ENCODE measurements around the gene CDH11.

Gene CDH11, protein sequence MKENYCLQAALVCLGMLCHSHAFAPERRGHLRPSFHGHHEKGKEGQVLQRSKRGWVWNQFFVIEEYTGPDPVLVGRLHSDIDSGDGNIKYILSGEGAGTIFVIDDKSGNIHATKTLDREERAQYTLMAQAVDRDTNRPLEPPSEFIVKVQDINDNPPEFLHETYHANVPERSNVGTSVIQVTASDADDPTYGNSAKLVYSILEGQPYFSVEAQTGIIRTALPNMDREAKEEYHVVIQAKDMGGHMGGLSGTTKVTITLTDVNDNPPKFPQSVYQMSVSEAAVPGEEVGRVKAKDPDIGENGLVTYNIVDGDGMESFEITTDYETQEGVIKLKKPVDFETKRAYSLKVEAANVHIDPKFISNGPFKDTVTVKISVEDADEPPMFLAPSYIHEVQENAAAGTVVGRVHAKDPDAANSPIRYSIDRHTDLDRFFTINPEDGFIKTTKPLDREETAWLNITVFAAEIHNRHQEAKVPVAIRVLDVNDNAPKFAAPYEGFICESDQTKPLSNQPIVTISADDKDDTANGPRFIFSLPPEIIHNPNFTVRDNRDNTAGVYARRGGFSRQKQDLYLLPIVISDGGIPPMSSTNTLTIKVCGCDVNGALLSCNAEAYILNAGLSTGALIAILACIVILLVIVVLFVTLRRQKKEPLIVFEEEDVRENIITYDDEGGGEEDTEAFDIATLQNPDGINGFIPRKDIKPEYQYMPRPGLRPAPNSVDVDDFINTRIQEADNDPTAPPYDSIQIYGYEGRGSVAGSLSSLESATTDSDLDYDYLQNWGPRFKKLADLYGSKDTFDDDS

DNA sequence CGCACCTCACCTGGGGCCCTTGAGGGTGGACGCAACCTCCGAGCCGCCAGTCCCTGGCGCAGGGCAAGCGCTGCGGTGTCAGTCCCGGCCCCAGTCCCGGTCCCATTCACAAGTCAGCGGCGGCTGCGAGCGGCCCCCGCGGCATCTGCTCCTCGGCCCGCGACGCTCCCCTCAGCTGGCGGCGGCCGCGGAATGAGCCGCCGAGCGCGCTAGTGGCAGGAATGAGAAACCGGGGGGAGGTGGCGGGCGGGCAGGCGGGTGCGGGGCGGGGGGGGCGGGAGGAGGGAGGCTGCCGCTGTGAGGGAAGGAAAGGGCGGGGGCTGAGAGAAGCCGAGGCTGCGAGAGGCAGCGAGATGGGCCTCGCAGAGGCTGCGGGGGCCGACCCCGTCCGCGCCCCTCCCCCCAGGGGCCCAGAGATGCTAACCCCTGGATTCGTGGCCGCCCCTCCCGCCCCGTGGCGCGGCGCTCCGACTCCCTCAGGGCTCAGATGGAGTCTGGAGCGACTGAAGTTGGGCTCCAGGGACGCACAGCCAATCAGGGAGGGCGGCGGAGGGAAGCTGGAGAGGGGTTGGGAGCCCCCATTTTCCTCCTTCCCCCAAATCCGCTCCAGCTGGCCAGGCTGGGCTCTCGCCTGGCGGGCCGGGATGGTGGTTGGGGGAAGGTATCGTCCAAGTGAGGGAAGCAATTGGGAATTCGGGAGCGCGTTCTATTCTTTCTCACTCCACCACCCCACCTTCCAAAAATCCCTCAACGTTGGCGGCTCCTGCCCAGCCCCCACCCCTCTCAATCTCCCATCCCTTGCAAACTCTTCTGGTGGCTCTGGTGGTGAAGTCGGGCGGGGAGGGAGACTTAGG is at the start of gene CDH11:
CDH11 (minus strand) TSS at position 194 of the 854 bp plus-strand sequence. CDS start 117,194 bp downstream, outside the sequence.
- no peak for FAIRE-seq

DNA sequence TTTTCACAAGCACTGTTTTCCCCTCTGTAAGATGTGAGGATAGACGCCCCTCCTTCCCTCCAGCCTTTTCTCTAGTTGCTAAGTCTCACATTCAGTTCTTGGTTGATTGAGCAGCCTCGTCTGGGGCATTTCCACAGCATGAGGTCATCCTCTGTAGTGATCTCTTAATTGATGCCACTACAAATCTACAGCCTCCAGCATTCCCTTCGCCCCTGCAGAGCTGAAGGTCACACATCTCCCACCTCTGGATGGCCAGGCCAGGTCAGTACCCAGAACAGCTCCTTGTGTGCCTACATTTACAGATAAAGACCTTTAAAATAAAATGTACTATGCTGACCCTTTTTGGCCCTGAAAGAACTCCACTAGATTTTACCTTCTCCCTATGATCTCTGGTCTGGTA is 32.5 kb upstream of the CDH11 start:
- no peak for FAIRE-seq

DNA sequence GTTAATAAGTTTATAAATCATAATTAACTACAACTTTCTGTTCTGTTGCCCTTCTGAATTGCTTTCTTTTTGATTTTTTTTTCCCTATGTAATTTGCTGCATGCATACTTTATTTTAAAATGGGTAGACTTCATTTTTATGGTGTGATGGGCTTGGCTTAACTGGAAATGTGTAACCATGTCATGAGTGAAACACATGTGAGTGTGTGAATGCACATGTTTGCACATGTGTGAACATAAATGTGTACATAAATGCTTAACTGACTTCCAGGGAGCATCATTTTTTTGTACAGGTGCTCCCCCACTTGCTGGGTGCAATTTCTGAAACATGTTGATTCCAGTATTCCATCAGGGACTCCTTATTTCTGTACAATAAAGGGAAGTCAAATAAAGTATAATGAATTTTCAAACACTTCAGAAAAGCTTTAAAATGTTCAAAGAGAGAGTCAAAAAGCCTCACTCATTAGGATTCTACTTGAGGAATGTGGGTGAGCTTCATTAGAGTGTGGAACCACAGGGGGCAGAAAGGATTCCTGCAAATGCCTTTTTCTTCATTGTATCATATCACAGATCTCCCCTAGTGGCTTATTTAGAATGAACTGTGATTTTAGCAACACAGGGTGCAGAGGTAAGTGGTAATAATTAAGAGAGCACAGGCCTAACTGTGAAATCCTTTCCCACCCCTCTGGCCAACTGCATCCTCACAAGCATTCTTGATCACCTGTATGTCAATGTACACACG is 31.7 kb upstream of the CDH11 start:
- no peak for FAIRE-seq

- FAIRE-seq: no peak
Observed at GRCh38 chr16:65148804-65149203, 26.9 kb upstream of the CDH11 start.

- no peak for FAIRE-seq
Observed at GRCh38 chr16:65142276-65142675, 20.4 kb upstream of the CDH11 start.

GRCh38 chr16:65136681-65137080 is 14.8 kb upstream of the CDH11 start:
- FAIRE-seq: no peak

- FAIRE-seq: no peak
Observed at GRCh38 chr16:65126845-65127624, 5.2 kb upstream of the CDH11 start.

- no peak for FAIRE-seq
Observed at GRCh38 chr16:65125871-65126270, 4.0 kb upstream of the CDH11 start.

DNA sequence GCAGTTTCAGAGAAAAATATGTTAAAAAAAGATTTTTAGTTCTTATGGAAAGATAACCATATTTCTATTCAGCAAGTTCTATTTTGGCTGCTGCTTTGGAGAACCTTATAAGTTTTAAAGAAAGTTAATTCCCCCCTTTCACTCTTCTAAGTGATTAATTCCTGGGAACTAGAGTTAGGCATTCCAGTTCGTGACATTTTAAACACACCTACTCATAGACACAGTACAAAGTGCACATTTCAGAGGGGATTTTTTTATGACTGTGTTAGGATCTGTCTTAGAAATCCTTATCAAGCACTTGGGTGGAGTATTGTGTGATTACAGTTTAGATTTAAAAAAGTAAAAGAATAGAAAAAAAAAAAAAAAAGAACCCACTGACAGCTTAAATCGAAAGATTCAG is 3.5 kb upstream of the CDH11 start:
- FAIRE-seq: no peak

- FAIRE-seq: no peak
Observed at GRCh38 chr16:65124596-65124995, 2.7 kb upstream of the CDH11 start.

- no peak for FAIRE-seq
Observed at GRCh38 chr16:65124212-65124548, 2.3 kb upstream of the CDH11 start.

DNA sequence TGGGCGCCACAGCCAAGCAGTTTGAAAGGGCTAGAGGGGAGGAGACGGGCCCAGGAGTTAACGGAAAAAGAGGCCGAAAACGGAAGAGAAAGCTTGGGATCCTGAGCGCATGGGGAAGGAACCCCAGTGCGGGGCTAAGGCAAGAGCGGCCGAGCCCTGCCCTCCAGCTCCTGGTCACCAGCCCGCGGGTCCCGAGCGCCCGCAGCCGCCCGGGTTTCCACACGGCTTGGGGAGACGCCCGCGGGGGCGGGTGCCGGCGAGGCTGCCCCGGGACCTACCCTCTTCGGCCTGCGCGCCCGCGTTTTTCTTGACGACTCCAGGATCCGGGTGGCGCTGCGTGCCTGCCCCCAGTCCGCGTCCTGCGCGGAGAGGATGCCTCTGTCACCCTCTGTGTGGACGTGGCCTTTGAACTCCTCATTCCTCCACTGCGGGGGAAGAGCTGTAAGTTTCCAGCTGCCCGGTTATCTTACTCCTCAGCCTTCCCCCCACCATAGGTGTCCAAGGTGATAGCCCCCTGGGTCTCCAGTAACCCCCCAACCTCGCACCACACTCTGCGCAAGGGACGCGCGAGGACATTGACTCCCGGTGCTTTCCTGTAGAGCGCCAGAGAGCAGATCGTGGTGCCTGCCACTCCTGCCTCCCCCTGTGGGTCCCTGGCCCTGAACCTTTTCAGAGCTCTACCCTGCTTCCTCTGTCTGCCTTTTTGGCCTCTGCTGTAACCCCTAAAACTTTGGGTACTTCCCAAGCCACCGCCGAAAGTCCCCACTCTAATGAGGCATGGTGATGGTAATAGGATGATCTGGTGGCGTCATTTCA is 1.7 kb upstream of the CDH11 start:
- FAIRE-seq: no peak

DNA sequence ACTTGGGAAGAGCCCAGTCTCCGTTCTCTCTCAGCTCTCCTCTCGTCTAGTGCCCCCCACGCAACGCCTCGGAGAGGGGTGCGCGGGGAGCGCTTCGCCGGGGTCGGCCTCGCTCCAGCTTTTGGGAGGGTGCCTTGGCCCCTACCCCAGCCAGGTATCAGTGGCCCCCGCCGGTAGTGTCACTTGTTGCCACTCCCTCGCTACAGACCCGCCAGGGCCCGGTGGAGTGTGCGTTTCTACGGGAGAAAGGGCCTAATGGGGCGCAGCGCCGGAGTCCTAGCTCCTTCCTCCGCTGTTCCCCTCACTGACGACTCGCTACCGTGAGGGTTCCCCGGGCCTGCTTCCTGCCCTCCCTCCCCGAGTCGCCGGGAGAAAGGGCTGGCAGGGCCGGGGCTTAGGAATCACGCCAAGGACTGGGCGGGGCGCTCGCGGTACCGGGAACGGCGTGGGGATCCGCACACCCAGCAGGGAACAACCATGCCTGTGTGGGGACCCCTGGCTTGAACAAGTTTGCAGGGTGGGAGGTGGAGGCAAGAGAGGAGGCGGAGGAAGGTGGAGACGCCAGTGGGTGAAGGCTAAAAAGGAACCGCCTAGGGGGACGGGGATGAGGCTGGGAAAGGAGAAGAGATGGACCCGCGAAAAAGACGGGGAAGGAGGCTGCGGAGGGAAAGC is 997 bp upstream of the CDH11 start:
- no peak for FAIRE-seq

DNA sequence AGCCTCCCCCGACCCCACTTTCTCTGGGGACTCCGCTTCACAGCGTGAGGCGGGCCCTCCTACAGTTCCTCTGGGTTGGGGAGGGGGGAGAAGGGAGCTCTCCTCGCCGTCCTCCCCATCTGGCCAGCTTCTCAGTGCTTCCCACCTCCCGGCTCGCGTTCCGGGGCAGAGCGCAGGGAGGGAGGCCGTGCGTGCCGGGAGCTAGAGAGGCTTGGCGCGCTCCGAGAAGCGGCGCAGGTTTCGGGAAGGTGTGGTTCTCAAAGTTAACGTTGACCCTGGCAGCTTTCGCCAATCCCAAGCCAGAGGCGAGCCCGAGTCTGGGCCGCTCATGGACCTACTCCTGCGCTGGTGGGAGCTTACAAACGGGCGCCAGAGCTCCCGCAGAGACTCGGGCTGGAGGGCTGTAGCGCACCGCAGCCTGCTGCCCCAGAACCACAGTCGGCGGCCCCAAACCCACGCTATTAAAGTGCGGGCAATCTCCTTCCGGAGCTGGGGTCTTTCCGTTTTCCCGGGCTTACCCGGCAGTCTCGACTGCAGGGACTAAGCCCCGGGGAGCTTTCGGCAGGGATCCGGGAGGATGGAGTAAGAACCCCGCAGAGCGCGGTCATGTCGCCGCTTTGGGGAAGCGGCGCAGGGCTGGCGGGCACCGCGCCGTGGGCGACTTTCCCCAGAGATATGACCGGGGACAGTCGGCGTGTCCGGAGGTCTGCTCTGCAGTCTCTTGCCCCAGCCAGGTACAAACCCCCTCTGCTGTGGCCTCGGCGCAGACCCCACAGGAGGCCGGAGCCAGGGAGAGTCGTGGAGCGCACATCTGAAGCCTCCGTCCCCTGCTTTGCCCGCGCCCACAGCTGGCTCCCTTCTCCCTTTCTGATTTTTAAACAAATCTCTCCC is 787 bp downstream of the CDH11 start:
- no peak for FAIRE-seq

GRCh38 chr16:65120461-65120830 is 1.4 kb downstream of the CDH11 start:
- FAIRE-seq: no peak

DNA sequence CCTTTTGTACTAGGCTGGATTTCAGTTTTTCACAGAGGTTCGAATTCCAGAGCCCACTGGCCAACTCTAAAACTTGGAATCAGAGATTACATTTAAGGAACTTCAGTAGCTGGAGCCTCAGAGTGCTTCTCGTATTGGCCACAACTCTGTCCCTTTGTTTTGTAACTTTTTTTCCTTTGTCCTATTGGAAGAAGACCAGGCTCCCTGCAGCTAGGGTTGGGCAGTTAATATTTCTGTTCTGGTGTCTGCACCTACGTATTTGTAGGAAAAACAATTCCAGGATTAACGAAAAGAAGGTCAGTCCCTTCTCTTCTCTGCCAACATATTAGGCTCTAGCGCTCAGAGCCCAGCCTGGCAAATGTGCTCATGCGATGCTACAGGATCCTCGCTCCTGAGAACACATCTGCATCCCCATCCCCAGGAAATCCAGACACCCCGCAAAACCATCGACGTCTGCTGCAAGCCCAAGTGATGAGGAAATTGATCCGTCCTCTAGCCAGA is 1.9 kb downstream of the CDH11 start:
- no peak for FAIRE-seq

- no peak for FAIRE-seq
Observed at GRCh38 chr16:65119435-65119834, 2.4 kb downstream of the CDH11 start.

DNA sequence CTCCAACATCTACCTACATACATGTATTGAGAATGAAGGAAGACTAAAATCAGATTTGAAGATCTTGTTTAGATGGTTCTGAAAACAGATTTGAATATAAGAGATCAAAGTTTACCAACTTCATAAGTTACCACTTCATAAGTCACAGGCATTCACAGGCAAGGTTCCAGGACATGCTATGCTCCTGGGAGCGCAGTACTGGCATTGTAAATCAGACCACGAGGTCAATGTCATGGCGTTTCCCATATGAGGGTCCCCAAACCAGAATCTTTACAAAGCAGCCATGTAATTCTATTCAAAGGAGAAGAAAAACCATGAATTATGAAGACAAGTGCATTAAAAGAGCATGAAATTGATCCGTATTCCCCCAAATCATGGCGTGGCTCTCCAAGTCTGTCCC is 3.0 kb downstream of the CDH11 start:
- no peak for FAIRE-seq

GRCh38 chr16:65117811-65118448 is 3.9 kb downstream of the CDH11 start:
- FAIRE-seq: no peak
